BE2C (cell line): ENCODE measurements around the gene FMC1.
"Not testable (repeated sequence)": the region's sequence is repeated elsewhere in the genome, so short reads cannot be mapped to it uniquely, and the experiment has no call there.

Experiments used
- DNase-seq: peaks from one replicate; pipeline ENCODE4 v3.0.0-alpha.2; 2020
- H3K27me3 ChIP-seq: fragments of 250-450 bp; sonication (Bioruptor Pico); 2 replicates; pipeline ENCODE4 v1.5.1; 2020; ENCODE audit warnings: mild to moderate bottlenecking
- H3K36me3 ChIP-seq: fragments of 250-450 bp; sonication (Bioruptor Pico); 2 replicates; pipeline ENCODE4 v1.5.1; 2020; ENCODE audit warnings: mild to moderate bottlenecking
- H3K4me1 ChIP-seq: fragments of 250-450 bp; sonication (Bioruptor Pico); 2 replicates; pipeline ENCODE4 v1.5.1; 2020
- H3K4me3 ChIP-seq: 2 replicates; pipeline ENCODE4 v1.5.1; 2011; ENCODE audit warnings: low read depth, low read length
- H3K9me3 ChIP-seq: fragments of 250-450 bp; sonication (Bioruptor Pico); 2 replicates; pipeline ENCODE4 v1.5.1; 2020
- TF ChIP-seq, protein P1 (sequence below): IDR thresholded peaks from 2 replicates; pipeline ENCODE4 v1.5.1; 2012; ENCODE audit warnings: mild to moderate bottlenecking, low read depth, low read length

Gene FMC1

DNA sequence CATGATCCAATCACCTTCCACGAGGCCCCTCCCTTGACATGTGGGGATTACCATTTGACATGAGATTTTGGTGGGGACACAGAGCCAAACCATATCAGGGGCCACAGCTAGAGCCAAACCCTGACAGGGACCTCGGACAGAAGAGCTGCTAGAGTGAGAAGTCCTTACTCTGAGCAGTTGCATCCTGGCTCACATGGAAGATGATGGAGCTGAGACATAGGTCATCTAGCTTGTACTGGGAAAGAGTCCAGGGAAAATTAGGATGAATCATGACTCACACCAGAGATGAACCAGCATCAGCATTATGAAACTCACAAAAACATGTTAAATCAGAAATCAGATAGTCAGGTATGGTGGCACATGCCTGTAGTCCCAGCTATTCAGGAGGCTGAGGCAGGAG, 12.8 kb upstream of the FMC1 start:
- TF ChIP-seq, protein P1, sequence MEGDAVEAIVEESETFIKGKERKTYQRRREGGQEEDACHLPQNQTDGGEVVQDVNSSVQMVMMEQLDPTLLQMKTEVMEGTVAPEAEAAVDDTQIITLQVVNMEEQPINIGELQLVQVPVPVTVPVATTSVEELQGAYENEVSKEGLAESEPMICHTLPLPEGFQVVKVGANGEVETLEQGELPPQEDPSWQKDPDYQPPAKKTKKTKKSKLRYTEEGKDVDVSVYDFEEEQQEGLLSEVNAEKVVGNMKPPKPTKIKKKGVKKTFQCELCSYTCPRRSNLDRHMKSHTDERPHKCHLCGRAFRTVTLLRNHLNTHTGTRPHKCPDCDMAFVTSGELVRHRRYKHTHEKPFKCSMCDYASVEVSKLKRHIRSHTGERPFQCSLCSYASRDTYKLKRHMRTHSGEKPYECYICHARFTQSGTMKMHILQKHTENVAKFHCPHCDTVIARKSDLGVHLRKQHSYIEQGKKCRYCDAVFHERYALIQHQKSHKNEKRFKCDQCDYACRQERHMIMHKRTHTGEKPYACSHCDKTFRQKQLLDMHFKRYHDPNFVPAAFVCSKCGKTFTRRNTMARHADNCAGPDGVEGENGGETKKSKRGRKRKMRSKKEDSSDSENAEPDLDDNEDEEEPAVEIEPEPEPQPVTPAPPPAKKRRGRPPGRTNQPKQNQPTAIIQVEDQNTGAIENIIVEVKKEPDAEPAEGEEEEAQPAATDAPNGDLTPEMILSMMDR, result no peak
- no peaks in the 10 kb centered on the region for H3K36me3 ChIP-seq
- H3K4me1 ChIP-seq, result no peaks in the 10 kb centered on the region
- no peak for DNase-seq
- H3K4me3 ChIP-seq, result no peak overlapping the region
- H3K27me3 ChIP-seq, result no peaks in the 10 kb centered on the region
- no peaks in the 10 kb centered on the region for H3K9me3 ChIP-seq

DNA sequence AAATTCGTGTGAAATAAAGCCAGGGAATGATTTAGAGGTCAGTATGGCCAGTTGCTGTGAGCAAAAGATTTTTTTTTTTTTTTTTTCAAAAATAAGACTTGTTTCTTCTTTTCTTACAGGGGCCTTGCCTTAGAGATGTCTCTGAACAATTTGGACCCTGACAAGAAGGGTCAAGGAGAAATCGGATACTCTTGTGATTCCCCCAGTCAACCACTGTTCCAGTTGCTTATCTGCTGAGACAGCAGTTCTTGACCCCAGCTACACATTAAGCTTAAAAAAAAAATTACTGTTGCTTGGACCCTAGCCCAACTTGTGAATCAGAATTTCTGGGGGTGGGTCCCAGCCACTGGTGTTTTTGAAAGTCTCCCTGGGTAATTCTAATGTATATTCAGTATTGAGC, 12.0 kb upstream of the FMC1 start:
- Histone ChIP-seq H3K4me1 (no peaks in the 10 kb centered on the region), H3K27me3 (no peaks in the 10 kb centered on the region), H3K9me3 (no peaks in the 10 kb centered on the region), H3K4me3 (no peak overlapping the region), H3K36me3 (no peaks in the 10 kb centered on the region)
- no peak for DNase-seq
- TF ChIP-seq, protein P1, result no peak

DNA sequence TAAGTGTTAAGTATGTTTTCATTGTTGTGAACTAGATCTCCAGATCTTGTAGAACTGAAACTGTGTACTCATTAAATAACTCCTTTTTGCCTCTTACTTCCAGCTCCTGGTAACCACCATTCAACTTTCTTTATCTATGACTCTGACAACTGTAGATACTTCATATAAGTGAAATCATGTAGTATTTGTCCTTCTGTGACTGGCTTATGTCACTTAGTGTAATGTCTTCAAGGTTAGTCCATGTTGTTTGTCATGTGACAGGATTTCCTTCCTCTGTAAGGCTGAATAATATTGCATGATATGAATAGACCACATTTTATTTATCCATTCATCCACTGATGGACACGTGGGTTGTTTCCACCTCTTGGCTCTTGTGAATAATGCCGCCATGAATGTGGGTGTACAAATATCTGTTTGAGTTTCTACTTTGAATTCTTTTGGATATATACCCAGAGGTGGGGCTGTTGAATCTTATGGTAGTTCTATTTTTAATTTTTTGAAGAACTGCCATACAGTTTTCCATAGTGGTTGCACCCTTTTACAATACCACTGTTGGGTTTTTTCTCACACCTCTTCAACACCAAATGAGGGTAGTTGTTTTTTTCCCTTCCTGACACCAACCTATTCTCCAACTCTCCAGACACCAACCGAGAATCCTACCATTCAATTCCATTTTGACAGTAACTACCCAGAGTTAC, 10.7 kb upstream of the FMC1 start:
- TF ChIP-seq, protein P1, result no peak

DNA sequence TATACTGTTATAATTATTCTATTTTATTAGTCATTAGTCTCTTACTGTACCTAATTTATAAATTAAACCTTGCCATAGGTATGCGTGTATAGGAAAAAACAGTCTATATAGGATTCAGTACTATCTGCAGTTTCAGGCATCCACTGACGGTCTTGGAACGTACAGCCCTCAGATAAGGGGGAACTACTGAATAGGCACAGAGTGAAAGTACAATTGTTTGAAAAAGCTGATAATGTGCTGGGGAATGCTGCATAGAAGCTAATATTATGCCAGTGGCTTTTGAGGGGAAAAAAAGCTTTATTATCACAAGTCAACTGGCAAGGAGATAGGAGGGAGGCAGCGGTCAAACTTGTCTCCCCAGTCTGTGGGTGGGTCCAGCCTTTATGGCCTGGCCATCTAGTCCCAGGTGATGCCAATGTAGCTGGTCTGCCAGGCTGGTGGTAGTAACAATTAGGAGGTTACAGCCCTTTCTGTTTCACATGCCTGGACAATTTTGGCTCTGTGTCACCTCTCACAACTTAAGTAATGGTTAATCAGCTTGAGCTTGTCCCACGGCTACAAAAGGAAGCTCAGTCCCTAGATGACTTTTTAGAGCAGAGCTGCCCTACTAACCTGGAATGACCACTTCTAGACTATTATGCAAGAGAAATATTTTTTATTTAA, 8.3 kb upstream of the FMC1 start:
- TF ChIP-seq, protein P1, result no peak
- H3K4me1 ChIP-seq, result no peaks in the 10 kb centered on the region
- H3K36me3 ChIP-seq, result no peaks in the 10 kb centered on the region
- H3K9me3 ChIP-seq, result no peaks in the 10 kb centered on the region
- no peak overlapping the region for H3K4me3 ChIP-seq
- no peaks in the 10 kb centered on the region for H3K27me3 ChIP-seq
- no peak for DNase-seq

More for the DNA sequence above, 10.7 kb upstream of the FMC1 start:
- no peaks in the 10 kb centered on the region for H3K27me3 ChIP-seq
- H3K4me1 ChIP-seq, result no peaks in the 10 kb centered on the region
- DNase-seq, result no peak
- no peaks in the 10 kb centered on the region for H3K36me3 ChIP-seq
- no peak overlapping the region for H3K4me3 ChIP-seq
- H3K9me3 ChIP-seq, result no peaks in the 10 kb centered on the region

DNA sequence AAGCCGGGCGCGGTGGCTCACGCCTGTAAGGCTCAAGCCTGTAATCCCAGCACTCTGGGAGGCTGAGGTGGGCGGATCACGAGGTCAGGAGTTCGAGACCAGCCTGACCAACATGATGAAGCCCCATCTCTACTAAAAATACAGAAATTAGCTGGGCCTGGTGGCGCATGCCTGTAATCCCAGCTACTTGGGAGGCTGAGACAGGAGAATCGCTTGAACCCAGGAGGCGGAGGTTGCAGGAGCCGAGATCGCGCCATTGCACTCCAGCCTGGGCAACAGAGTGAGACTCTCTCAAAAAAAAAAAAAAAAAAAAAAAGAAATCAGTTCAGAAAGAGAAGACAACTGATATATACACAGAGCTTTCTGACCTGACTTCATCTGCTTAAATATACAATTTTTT, 7.7 kb upstream of the FMC1 start:
- not testable (repeated sequence) for H3K4me3 ChIP-seq, H3K36me3 ChIP-seq, H3K4me1 ChIP-seq, H3K27me3 ChIP-seq, H3K9me3 ChIP-seq, DNase-seq

DNA sequence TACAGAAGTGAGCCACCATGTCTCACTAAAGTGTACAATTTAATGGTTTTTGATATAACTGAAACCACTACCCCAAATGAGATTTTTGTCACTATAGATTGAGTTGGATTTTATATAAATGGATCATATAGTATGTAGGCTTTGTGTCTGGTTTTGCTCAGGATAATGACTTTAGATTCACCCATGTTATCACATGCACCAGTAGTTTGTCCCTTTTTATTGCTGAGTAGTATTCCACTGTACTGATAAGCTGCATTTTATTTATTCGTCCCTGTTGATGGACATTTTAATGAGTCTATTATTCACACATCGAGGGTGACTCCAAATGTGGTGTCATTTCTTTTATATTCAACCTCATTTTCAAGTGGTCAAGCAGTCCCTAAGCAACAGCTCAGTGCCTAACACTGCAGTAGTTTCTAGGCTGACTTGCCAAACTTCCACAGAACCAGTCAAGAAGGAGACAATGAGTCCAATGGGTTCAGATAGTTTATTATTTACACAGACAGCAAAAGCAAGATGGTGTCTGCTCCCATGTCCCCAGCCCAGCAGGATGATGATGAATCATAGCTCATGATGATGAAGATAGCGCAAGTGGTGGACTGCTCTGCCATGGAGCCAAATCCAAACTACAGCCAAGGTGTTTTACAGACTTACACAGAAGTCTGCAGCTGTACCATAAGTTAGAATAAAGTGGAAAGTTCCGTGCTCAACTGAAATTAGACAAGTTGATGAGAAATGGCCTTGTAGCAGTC, 6.6 kb upstream of the FMC1 start:
- H3K4me3 ChIP-seq, result no peak overlapping the region
- TF ChIP-seq, protein P1, result no peak
- H3K4me1 ChIP-seq, result no peaks in the 10 kb centered on the region
- no peaks in the 10 kb centered on the region for H3K27me3 ChIP-seq
- no peaks in the 10 kb centered on the region for H3K36me3 ChIP-seq
- H3K9me3 ChIP-seq, result no peaks in the 10 kb centered on the region
- no peak for DNase-seq
